Heart left ventricle (tissue), 16 donors: ENCODE results near the gene RAB39B. TPM values are rescaled to one million over a fixed set of nuclear protein-coding genes. Genes with fewer than 3 reads are reported as not detected.

Experiments used
- ATAC-seq, 4 donors: fragments of 200-7000 bp; cut with Tn5 transposase; one replicate each; pipeline ENCODE4 v1.9.1; 2020 to 2022; ENCODE audit warnings: moderate library complexity in 4 of 4, mild to moderate bottlenecking in 3 of 4, moderate number of reproducible peaks in 1 of 4
- DNase-seq, 5 donors: peaks; one replicate each; pipeline ENCODE4 v3.0.0-alpha.2; 2020
- H3K27ac ChIP-seq, 12 donors: fragments of 200-600 bp; sonication (generic) in 4 of 12; one replicate each; pipeline versions ENCODE4 v1.5.0 to v1.8.0; 2016 to 2022; ENCODE audit warnings: mild to moderate bottlenecking in 2 of 12
- H3K27me3 ChIP-seq, 9 donors: fragments of 200-600 bp; sonication (generic) in 2 of 9; one replicate each; pipeline versions ENCODE4 v1.5.1 to v1.8.0; 2016 to 2022; ENCODE audit warnings: mild to moderate bottlenecking in 3 of 9
- H3K36me3 ChIP-seq, 9 donors: fragments of 200-600 bp; sonication (generic) in 2 of 9; one replicate each; pipeline versions ENCODE4 v1.5.0 to v1.8.0; 2018 to 2022; ENCODE audit warnings: mild to moderate bottlenecking in 2 of 9
- H3K4me1 ChIP-seq, 12 donors: fragments of 200-600 bp; sonication (generic) in 4 of 12; one replicate each; pipeline versions ENCODE4 v1.5.0 to v1.8.0; 2016 to 2022; ENCODE audit warnings: mild to moderate bottlenecking in 3 of 12
- H3K4me3 ChIP-seq, 12 donors: fragments of 200-600 bp; sonication (generic) in 4 of 12; one replicate each; pipeline versions ENCODE4 v1.5.0 to v1.8.0; 2017 to 2022; ENCODE audit warnings: mild to moderate bottlenecking in 9 of 12, moderate library complexity in 4 of 12
- H3K9me3 ChIP-seq, 12 donors: fragments of 200-600 bp; sonication (generic) in 4 of 12; one replicate each; pipeline versions ENCODE4 v1.5.0 to v1.8.0; 2016 to 2022; ENCODE audit warnings: mild to moderate bottlenecking in 1 of 12
- CTCF ChIP-seq, 12 donors: fragments of 200-600 bp; sonication (generic) in 4 of 12; IDR thresholded peaks; one replicate each; pipeline versions ENCODE4 v1.5.0 to v1.8.0; 2018 to 2022; ENCODE audit warnings: antibody characterized with exemption in 12 of 12, mild to moderate bottlenecking in 5 of 12
- POLR2A ChIP-seq, 2 donors: fragments of 450-650 bp; IDR thresholded peaks; one replicate each; pipeline ENCODE4 v1.6.1; 2017; ENCODE audit warnings: antibody characterized with exemption in 2 of 2, mild to moderate bottlenecking in 2 of 2, moderate library complexity in 2 of 2
- WGBS, 4 donors: extraction: QIAGEN DNeasy Blood & Tissue Kit in 2 of 4; methylation state at CpG; one replicate each; pipeline versions ENCODE4 v1.1.5 to v1.1.7; 2013 to 2018; 5-methylcytosine and 5-hydroxymethylcytosine counted together
- intact Hi-C, 10 donors: fragments of 100-400 bp; cut with DNase I; formaldehyde crosslinking; loops; one replicate each; pipeline versions ENCODE4 v1.11.1 to v1.14.2; 2022
- polyA plus RNA-seq, 2 donors: library from polyadenylated mRNA; stranded (reverse); fragments of 200-250 nt; gene quantifications; one replicate each; pipeline ENCODE4 v1.2.3, GENCODE V29; 2013
- total RNA-seq, 9 donors: library from RNA; depleted of rRNA in 2 of 9; stranded (reverse); fragments of >200 nt in 2 of 9; fragmentation: NEBNext Ultra II Directional in 3 of 9; extraction: Animal tissue kit (Norgen Biotek cat#: 25700) in 3 of 9; gene quantifications; one replicate each; pipeline versions ENCODE4 v1.1.0 to v1.2.4, GENCODE V29; 2016 to 2023
- donor health status: ischemic (EF 13 %, LVEDD 7.1; RV severe dilation, severe dysfunction).
- donor health status: healthy with polysubstance abuse.
- donor health status: DM: no; HTN: yes; CAD: no.
- donor health status: DM: no; HTN: no; CAD: no.
- donor health status: ischemic (EF 25% LVEDD 6.9; RV normal size, moderate dysfunction).
- donor health status: ischemic (EF 25% LVEDD 5.7; RV mildly dilated, moderate dysfunction).
- donor health status: healthy.
- donor health status: DM: yes; HTN: yes; CAD: no.
- donor health status: ischemic (EF 35%, LVEDD 5.7; RV mildly dilated, moderate dysfunction).
- donor health status: nonischemic (EF 11% LVEDD 7.7; RV severe dilation, severe dysfunction).
- donor health status: DM: yes; HTN: yes; CAD: no.
- donor health status: PGD.
- donor health status: ischemic (EF 29% LVEDD 5.4; RV normal size, mild dysfunction).
- donor health status: nonischemic (EF 23%, LVEDD 6.1; RV moderate dilation, normal function).

The RAB39B gene
- total and polyA plus RNA-seq, 11 donors, result 0.05 to 0.77 (median 0.20) TPM; not detected in 1

- ATAC-seq (peak; percentile 99 to 100 (median 99)), DNase-seq (peak; percentile 92 to 94 (median 92))
- Histone ChIP-seq H3K36me3 (peaks cover 0 to 15% (median 6%) of the 10 kb centered on the region in 9 donors), H3K9me3 (no peaks in the 10 kb centered on the region), H3K27me3 (no peaks in the 10 kb centered on the region), H3K27ac (peak within 1 kb of the TSS; percentile 79 to 92 (median 88)), H3K4me3 (peak within 1 kb of the TSS; percentile 47 to 88 (median 74)), H3K4me1 (peaks cover 0 to 27% (median 5%) of the 10 kb centered on the region in 12 donors)
- intact Hi-C loops, result loop anchor here in 3 of 10 donors (5.0 to 10.0 kb wide), 3 partner anchors 122 to 666 kb away; partner anchors contain the start of gene VAMP7 (in 1 of the 3)
- 0 to 45% (median 23%) methylated on average over 40 to 53 of the region's 53 CpGs for WGBS, 4 donors
- TF ChIP-seq POLR2A (IDR thresholded peaks at IDR 0.05) (no peak), CTCF (IDR thresholded peaks at IDR 0.05) (peak in 10 of 12 donors; percentile 26 to 59 (median 46))
Measured at GRCh38 chrX:155216179-155216939, 47.9 kb downstream of the RAB39B start, which contains the start of gene VBP1. VBP1 (plus strand) TSS chrX:155216460; CDS start chrX:155216483, 23 bp downstream.

- TF ChIP-seq CTCF (IDR thresholded peaks at IDR 0.05) (no peak), POLR2A (IDR thresholded peaks at IDR 0.05) (no peak)
- intact Hi-C loops, result loop anchor here in 3 of 10 donors (5.0 to 10.0 kb wide), 3 partner anchors 121 to 667 kb away; partner anchors contain the start of gene VAMP7 (in 1 of the 3)
- WGBS, 4 donors, result 40 to 65% (median 52%) methylated on average over 13 to 15 of the region's 15 CpGs
- ATAC-seq (peak in 3 of 4 donors; percentile 41 to 51 (median 43)), DNase-seq (no peak)
- Histone ChIP-seq H3K27me3 (no peaks in the 10 kb centered on the region), H3K4me1 (peaks cover 0 to 27% (median 5%) of the 10 kb centered on the region in 12 donors), H3K27ac (peak overlapping the region; percentile 40 to 91 (median 86)), H3K9me3 (no peaks in the 10 kb centered on the region), H3K4me3 (peak overlapping the region in 11 of 12 donors; percentile 58 to 88 (median 75)), H3K36me3 (peaks cover 0 to 7% (median 5%) of the 10 kb centered on the region in 9 donors)
Measured at GRCh38 chrX:155215443-155216178, 48.7 kb downstream of the RAB39B start.

GRCh38 chrX:155213731-155214130 lies 50.6 kb downstream of the RAB39B start:
- H3K9me3 ChIP-seq, result no peaks in the 10 kb centered on the region
- no peak overlapping the region for H3K27ac ChIP-seq
- ATAC-seq, result no peak
- no peaks in the 10 kb centered on the region for H3K36me3 ChIP-seq
- peaks cover 0 to 22% (median 5%) of the 10 kb centered on the region in 12 donors for H3K4me1 ChIP-seq
- H3K4me3 ChIP-seq, result no peak overlapping the region
- DNase-seq, result no peak
- no peak for TF ChIP-seq CTCF (IDR thresholded peaks at IDR 0.05)
- TF ChIP-seq POLR2A (IDR thresholded peaks at IDR 0.05), result no peak
- WGBS, 4 donors, result 68 to 93% (median 81%) methylated on average over 4 of the region's 4 CpGs
- intact Hi-C loops, result loop anchor here in 2 of 10 donors (10.0 kb wide), 2 partner anchors 119 to 229 kb away; no protein-coding TSS in a partner anchor
- no peaks in the 10 kb centered on the region for H3K27me3 ChIP-seq
